NCI-H1048 (cell line): Measurements from ENCODE around the gene LAMB4.

Experiments used
- DNase-seq: peaks from one replicate; lab custom pipeline; 2025; lab: John Stamatoyannopoulos, UW

LAMB4 gene, protein sequence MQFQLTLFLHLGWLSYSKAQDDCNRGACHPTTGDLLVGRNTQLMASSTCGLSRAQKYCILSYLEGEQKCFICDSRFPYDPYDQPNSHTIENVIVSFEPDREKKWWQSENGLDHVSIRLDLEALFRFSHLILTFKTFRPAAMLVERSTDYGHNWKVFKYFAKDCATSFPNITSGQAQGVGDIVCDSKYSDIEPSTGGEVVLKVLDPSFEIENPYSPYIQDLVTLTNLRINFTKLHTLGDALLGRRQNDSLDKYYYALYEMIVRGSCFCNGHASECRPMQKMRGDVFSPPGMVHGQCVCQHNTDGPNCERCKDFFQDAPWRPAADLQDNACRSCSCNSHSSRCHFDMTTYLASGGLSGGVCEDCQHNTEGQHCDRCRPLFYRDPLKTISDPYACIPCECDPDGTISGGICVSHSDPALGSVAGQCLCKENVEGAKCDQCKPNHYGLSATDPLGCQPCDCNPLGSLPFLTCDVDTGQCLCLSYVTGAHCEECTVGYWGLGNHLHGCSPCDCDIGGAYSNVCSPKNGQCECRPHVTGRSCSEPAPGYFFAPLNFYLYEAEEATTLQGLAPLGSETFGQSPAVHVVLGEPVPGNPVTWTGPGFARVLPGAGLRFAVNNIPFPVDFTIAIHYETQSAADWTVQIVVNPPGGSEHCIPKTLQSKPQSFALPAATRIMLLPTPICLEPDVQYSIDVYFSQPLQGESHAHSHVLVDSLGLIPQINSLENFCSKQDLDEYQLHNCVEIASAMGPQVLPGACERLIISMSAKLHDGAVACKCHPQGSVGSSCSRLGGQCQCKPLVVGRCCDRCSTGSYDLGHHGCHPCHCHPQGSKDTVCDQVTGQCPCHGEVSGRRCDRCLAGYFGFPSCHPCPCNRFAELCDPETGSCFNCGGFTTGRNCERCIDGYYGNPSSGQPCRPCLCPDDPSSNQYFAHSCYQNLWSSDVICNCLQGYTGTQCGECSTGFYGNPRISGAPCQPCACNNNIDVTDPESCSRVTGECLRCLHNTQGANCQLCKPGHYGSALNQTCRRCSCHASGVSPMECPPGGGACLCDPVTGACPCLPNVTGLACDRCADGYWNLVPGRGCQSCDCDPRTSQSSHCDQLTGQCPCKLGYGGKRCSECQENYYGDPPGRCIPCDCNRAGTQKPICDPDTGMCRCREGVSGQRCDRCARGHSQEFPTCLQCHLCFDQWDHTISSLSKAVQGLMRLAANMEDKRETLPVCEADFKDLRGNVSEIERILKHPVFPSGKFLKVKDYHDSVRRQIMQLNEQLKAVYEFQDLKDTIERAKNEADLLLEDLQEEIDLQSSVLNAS (N-terminal part only)

DNA sequence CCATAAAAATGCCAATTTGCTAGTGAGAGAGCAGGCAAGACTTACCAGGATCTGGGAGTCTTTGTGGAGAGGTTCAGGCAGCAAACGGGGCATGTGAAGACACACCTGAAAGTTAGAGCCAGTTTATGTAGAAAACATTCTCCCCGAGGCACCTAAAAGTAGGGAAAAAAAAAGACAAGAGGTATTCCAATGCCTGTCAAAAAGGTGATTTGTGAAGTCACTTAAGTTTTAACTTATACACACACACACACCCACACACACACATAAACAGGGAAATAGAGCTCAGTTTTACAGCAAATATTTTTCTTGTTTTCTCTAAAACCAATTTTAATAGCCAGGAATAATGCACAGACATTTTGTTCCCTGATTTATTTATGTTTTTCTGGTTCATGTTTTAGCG is at the start of gene LAMB4:
Gene LAMB4, minus strand, starts transcription at position 101 of the 400 bp plus-strand sequence. CDS start 7,197 bp downstream, outside the sequence.
- no peak for DNase-seq

DNA sequence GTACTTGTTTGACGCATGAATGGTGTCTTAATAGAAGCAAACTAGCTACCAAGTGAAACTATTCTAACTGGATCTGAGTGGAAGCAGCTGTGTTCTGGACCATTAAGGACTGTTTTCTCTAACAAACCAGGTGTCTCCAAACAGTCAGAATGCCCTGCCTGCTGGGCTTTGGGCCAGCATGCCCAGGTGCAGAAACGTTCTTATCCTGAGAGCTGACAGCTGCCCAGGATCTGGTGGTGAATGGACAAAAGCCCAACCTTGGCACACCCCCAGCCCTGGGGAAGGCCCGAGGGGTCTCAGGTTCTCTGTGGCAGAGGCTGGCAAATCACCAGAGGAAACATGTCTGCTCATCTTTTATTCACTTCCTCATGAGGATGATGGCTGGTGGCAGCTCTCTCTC is 48.2 kb upstream of the LAMB4 start:
- no peak for DNase-seq

DNA sequence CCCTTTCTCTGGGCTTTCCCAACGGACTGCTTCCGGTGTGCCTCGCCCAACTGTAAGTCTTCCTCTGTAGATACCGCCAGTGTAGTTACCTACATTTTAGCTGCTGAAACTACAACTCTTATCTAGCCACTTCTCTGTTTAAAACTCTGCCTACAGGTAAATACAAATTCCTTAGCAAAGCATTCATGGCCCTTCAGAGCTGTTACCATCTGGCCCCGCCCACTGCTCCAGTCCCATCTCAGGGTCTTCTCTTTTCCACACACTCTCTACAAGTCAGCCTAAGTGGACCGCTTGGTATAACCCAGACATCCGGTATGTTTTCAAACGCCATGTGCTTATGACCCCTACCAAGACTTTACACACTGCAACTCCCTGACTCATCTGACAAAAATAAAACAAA is 41.0 kb upstream of the LAMB4 start:
- DNase-seq: no peak

DNA sequence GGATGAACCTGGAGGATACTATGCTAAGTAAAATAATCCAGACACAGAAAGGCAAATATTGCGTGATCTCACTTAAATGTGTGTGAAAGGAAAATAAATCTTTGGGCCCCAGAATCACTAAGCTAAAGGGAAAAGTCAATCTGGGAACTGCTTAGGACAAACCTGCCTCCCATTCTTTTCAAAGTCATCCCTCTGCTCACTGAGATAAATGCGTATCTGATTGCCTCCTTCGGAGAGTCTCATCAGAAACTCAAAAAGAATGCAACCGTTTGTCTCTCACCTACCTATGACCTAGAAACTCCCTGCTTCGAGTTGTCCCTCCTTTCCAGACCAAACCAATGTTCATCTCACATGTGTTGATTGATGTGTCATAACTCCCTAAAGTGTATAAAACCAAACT is 40.1 kb upstream of the LAMB4 start:
- DNase-seq: no peak

DNA sequence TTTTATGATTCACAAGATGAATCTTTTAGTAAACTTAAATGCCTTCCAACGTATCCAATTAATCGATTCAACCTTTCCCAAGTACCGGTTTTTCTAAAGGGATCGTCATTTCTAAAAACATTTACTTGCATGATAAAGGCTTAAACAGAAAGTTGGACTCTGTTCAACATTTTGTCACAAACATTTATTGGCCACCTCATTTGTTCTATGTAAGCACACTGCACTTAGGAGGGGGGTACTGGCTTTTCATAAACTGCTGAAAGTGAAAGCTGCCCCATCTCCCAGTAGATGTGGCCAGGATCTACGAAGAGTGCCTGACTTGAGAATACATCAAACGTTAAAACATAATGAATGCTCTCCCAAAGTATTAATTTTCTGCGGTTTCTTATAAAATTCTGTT is 37.3 kb upstream of the LAMB4 start:
- no peak for DNase-seq

DNA sequence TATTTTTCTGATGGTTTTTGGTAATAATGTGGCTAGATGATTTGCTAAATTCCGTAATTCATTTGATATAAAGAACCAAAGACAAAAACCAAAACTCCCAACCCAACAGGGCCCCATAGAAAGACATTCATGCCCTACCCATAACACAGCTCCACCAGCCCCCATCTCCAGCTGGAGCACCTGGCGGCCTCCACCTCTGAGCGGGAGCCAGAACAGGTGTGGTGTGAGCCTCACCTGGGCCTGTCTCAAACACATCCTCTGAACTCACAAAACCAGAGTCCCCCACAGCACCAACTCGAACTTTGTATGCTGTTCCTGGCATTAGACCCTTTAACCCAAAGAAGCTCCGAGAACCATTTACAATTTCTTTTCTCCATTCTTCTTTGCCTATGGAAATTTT is 36.5 kb upstream of the LAMB4 start:
- no peak for DNase-seq

DNA sequence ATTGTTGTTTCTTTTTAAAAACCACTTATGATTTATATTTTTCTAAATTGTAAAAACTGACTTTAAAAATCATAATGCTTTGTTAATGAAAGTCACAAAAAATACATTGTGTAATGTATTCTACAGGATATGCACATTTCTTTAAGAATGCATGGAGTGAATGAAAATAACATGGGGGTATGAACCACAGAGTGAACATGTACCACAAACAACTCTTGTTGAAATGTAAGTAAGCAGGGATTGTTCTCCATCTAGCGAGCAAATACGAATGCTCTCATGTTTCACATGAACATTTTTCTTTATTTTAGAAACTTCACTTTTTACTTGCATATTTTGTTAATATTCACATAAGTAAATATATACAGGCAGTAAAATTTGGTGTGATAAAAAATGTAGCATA is 35.6 kb upstream of the LAMB4 start:
- no peak for DNase-seq

DNA sequence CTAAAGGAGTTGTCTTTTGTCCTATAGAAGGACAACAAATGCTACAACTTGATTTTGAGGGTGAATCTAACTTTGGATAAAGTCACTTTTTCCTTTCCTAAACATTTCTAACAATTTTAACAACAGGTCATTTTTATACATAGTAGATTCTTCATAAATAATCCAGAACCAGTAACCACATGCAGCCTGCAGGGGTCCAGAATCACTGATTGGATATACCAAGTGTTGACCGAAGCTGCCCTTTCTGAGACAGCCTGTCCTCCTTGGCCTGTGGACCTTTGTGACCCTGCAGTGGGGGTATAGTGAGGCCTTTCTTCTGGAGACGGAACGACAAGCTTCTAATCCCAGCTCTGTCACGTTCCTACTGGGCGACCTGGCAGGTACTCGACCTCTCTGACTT is 34.8 kb upstream of the LAMB4 start:
- no peak for DNase-seq

DNA sequence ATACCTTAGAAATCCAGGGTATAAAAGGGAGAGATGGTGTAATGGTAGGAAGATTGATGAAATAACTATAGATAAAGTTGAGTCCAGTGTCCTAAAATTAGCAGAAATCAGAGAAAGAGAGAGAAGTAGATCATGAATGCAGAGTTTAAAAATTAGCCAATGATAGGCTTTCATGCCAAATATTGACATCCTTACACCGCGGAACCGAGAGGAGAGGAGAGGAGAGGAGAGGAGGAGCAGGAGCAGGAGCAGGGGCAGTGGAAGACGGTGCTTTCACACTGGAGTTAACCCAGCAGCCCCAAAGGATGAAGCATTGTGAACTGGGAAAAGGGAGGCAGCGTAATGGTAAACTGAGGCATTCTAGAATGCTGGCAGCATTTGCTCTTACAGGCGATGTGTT is 34.2 kb upstream of the LAMB4 start:
- DNase-seq: no peak

DNA sequence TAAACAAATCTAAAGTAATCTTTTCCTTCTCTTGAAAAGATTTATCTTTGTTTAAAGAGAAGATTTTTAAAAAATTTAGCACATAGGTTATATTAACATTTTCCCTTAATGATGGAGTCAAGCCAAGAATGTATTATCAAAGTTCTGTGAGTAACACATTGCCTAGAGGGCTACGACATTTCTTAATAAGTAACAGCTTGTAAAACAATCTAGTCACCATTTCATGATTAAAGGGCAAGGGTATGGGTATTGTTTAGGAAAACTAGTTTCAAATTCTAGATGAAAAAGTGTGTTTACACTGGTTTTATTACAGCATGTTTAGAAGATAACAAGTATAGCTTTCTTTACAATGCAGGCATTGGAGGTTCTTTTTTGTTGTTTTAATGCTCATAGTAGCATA is 28.6 kb upstream of the LAMB4 start:
- DNase-seq: no peak

DNA sequence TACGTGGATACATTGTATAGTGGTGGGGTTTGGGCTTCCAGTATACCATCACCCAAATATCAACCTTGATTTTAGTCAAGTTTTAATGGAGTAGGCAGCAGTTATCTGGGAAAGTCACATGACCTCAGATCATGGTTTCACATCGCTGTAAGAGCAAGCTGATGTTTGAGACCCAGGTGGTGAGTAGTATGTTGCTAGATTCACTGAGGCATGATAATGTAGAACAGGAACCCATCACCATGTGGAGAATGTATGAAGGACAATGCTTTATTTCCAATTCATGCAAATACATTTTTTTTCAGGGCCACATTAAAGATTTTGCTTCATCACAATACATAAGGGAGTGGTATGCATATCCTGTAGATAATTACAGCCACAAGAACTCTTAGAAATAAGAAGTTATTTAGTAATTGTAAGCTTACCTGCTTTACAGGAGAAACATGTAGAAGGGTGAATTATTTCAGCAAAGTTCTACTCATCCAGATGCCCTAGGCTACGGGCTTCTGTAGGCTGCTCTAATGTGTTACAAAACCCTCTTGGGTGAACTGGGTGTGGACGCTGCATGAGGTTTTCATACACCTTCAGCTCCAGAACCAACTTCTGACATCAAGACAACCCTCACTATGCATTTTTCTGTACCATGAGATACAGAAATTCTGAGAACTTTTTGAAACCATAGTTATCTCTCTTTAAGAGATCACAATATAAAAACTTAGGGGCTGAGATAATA is 27.6 kb upstream of the LAMB4 start:
- no peak for DNase-seq

DNA sequence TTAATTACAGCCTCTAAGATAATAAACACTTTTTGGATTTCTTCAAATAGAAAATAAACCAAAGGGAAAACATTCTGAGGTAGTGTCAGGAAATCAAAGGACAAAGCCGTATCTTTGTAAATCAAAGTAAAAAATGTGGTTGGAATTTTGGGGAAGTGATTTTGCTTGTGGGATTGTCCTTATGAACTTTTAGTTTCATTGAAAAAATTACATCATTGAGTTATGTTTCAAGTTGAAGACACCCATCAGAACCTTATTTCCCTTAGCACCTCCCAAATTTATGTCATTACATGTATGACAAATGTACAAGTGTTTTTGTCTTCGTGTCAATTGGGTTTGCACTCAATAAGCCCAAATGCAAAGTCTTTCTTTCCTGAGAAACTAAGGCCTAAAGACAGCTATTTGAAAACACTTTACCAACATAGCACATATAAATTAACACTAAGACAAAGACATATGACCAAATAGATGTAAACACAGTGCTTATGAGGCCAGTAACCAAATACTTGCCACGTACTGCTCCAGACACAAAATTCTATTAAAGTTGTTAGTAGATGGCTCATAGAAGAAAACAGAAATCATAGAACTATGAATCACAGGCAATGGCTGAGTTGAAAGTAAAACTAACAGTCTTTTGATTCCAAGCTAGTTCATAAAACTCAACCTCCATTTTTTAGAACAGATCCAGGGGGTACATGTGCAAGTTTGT is 26.9 kb upstream of the LAMB4 start:
- DNase-seq: no peak

DNA sequence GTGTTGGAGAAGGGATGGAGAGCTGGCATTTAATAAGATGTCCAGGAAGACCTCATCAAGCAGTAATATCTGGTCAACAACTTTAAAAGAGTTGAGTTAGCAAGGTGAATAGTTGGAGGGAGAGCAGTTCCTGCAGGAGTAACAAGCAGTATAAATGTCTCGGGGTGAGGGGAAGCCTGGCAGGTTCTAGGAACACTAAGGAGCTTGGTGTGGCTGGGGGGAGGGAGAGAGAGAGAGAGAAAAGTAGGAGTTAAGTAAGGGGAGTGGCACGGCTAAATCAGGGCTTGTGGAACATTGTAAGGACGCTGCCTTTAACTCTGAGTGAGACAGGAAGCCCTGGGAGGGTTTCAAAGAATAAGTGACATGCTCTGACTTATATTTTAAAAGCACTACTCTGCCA is 22.0 kb upstream of the LAMB4 start:
- DNase-seq: no peak

DNA sequence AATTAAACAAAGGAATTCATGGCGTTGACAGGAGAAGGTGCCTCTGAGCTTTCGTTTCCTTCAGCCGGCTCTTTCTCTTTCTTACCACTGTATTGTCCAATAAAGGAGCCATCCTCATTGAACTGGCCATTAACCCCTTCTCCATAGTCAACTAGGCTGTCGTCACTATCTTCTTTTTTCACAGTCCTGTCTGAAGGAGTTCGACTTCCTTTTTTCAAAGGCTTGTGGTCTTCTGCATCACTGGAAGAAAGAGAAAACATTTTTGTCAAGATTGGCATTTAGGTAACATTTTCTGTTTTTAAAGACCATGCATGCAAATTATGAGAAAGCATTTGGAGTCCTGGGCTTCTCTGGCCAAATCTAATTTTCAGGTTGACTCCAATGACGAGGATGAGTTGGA is 19.7 kb upstream of the LAMB4 start:
- no peak for DNase-seq

DNA sequence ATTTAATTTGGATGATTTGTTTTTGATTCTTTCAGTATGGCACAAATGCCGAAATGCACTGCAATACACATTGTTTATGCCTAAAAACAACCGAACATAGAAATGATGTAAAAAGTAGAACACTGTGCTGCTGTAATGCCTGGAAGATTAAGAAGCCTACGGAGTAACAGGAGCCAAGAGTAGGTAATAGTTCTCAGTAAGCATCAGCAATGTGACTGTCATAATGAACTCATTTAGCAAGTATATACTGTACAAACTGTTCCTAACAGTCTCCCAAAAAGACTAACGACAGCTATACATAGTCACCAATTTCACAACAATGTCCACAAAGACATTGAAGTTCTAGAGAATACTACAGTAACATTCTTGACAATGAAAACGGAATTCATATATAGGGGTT is 19.0 kb upstream of the LAMB4 start:
- DNase-seq: no peak

DNA sequence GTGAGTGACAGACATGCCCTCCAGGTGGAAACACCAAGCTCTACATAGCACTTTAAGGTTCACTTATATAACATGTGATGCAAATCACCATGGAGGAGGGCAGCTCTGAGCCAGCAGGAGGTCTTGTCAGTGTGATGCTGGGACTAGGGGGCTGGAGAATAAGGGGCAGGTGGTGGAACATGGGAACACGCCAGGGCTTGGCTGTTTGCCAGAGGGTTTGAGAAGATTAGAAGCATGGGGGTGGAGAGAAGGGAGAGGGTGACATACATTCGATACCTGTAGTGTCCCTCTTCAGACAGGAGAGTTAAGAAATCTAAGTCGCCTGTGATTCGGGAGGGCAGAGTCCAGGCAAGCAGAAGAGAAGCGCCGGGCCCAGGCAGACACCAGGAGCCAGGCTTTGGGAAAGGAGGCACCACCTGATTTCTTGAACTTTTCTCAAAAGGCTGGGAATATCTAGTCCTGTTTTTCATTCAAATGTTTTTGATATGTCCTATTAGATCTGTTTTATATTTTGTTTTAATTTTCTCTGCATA is 16.9 kb upstream of the LAMB4 start:
- no peak for DNase-seq

DNA sequence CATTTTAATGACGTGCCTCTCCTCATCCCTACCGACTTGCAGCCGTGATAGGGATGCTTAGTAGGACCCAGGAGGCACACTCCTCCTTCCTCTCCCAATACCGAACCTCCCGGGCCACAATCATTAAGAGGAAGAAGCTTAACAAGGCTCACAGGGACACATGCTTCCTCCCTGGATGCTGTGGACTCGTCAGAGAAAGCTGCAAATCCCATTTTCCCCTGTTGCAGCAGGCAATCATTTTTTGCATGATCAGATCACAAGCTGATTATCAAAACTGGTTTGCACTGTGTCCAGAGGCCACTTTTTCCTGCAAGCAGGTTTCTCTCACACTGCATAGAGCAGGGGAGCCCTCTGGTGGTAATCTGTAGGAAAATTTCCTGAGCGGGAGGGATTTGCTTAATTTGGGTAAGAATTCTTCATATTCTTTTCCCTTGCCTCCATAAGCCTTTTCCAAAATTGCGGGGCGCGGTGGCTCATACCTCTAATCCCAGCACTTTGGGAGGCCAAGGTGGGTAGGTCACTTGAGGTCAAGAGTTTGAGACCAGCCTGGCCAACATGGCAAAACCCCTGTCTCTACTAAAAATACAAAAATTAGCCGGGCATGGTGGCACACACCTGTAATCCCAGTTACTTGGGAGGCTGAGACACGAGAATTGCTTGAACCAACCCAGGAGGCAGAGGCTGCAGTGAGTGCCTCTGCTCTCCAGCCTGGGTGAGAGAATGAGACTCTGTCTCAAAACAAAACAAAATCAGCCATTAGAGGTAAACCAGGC is 16.1 kb upstream of the LAMB4 start:
- DNase-seq: peak; percentile 13

DNA sequence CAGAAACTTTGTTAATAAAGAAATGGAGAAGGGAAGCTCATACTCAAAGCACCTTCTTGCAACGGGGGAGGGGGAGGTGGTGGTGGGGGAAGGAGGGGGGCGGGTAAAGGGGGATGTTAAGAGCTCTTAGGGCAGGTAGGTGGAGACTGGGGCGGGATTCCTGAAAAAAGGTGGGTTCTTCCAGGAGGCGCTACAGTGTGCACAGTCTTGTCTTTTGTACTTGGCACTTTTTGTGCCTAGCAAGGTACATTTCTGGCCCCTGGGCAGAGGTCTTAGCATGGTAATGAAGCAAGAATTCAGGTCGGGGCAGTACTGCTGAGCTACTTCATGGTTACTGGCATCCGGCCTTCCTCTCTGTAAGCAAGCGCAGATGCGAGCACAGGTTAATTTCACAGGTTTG is 15.2 kb upstream of the LAMB4 start:
- DNase-seq: no peak

DNA sequence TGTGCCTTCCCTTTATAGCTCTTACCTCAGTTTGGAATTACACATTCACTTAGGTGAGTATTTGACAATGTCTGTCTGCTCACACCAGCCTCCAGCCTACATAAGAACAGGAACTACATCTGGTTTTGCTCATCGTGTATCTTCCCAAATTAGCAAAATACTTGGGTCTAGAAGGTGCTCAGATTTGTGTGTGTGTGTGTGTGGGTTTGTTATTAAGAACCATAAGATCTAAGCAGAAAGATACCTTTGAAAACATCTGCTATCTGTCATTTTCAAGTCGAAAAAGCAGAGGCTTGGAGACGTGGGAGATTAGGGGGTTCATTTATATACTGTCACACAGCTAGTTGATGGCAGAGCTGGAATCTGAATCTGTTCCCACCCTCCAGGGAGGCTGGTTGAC is 14.8 kb upstream of the LAMB4 start:
- DNase-seq: no peak
